Fibroblast of villous mesenchyme (primary cell): ENCODE data around the gene ASF1B. TPM values are rescaled to one million over a fixed set of nuclear protein-coding genes. Genes with fewer than 3 reads are reported as not detected.

Experiments
- DNase-seq: peaks from one replicate; pipeline ENCODE4 v3.0.0-alpha.2; 2010; ENCODE audit warnings: low read depth
- H3K4me3 ChIP-seq: 2 replicates; pipeline ENCODE4 v1.5.1; 2011; ENCODE audit warnings: low read depth, mild to moderate bottlenecking, low read length
- CTCF ChIP-seq: IDR thresholded peaks from 2 replicates; pipeline ENCODE4 v1.5.1; 2012; ENCODE audit warnings: low read depth, mild to moderate bottlenecking, low read length; ENCODE audit not compliant: insufficient read depth
- total RNA-seq: library from RNA; depleted of rRNA; stranded (reverse); fragments of >200 nt; gene quantifications from 2 replicates; pipeline ENCODE4 v1.2.3, GENCODE V29; 2012

The ASF1B gene
- total RNA-seq, 1 donor, result 8.2 TPM

GRCh38 chr19:14118165-14119051, 18.0 kb downstream of the ASF1B start:
- DNase-seq, result peak; percentile 94
- no peak for TF ChIP-seq CTCF
- H3K4me3 ChIP-seq, result peak overlapping the region; percentile 56

- no peak for TF ChIP-seq CTCF
- H3K4me3 ChIP-seq, result peak within 1 kb of the TSS; percentile 91
- peak; percentile 99 for DNase-seq
These were observed 18.7 kb downstream of the ASF1B start, which contains the start of gene PRKACA for GRCh38 chr19:14117668-14118164. Gene PRKACA, minus strand, starts transcription at chr19:14117762. Its CDS starts 215 bp downstream, at chr19:14117547.

- TF ChIP-seq CTCF, result no peak
- no peak for DNase-seq
- H3K4me3 ChIP-seq, result peak overlapping the region; percentile 91
These were observed 19.3 kb downstream of the ASF1B start for GRCh38 chr19:14116918-14117578.

- no peak for TF ChIP-seq CTCF
- H3K4me3 ChIP-seq, result peak overlapping the region; percentile 91
- DNase-seq, result no peak
These were observed 19.9 kb downstream of the ASF1B start for GRCh38 chr19:14116525-14116917.

GRCh38 chr19:14115756-14116155, 20.6 kb downstream of the ASF1B start:
- DNase-seq, result no peak
- no peak for TF ChIP-seq CTCF
- H3K4me3 ChIP-seq, result peak overlapping the region; percentile 12

- DNase-seq, result no peak
- H3K4me3 ChIP-seq, result no peak overlapping the region
- TF ChIP-seq CTCF, result peak; percentile 49
These were observed 21.5 kb downstream of the ASF1B start for GRCh38 chr19:14114854-14115253.
